Stromal cell of bone marrow (primary cell): ENCODE data around the gene DYRK1B.
"Not testable (repeated sequence)": the region's sequence is repeated elsewhere in the genome, so short reads cannot be mapped to it uniquely, and the experiment has no call there.

Experiments
- DNase-seq: peaks from one replicate; pipeline ENCODE4 v3.0.0-alpha.2; 2012; ENCODE audit warnings: low read depth

DYRK1B gene

DNA sequence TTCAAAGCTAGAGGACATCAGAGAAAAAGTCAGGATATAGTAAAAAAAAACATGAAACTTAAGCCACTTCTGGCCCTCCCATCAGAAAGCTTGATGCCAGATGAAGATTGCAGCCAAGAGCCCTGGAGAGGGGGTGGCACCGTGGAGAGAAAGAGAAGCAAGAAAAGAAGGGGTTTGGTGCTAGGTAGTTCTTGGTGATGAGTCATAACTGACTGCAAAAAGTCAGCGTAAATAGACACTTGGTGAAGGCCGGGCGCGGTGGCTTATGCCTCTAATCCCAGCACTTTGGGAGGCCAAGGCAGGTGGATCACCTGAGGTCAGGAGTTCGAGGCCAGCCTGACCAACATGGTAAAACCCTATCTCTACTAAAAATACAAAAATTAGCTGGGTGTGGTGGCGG, 25.3 kb downstream of the DYRK1B start:
- not testable (repeated sequence) for DNase-seq

DNA sequence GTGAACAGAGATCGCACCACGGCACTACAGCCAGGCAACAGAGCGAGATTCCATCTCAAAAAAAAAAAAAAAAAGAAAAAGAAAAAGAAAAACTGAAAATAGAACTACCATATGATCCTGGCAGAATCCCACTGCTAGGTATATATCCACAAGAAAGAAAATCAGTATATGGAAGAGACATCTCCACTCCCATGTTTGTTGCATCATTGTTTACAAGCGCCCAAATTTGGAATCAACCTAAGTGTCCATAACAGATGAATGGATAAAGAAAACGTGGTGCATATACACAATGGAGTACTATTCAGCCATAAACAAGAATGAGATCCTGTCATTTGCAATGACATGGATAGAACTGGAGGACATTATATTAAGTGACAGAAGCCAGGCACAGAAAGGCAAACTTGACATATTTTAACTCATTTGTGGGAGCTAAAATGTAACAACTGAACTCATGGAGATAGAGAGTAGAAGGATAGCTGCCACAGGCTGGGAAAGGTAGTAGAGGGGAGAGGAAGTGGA, 26.1 kb downstream of the DYRK1B start:
- DNase-seq: no peak

GRCh38 chr19:39805104-39805503, 28.9 kb downstream of the DYRK1B start:
- no peak for DNase-seq

- no peak for DNase-seq
Measured at GRCh38 chr19:39802958-39803357, 31.0 kb downstream of the DYRK1B start.

DNA sequence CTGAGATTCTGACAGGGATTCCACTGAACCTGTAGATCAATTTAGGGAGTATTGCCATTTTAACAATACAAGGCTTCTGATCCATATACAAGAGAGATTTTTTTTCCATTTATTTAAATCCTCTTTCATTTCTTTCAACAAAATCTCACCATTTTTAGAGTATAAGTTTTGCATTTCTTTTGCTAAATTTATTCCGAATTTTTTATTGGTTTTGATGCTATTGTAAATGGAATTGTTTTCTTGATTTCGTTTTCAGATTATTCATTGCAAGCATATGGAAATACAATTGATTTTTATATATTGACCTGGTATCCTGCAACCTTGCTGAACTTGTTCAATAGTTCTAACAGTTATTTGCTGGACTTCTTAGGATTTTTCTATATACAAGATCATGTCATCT, 36.9 kb downstream of the DYRK1B start:
- DNase-seq: no peak

- no peak for DNase-seq
Measured at GRCh38 chr19:39796000-39796498, 37.9 kb downstream of the DYRK1B start.

GRCh38 chr19:39795001-39795400, 39.0 kb downstream of the DYRK1B start:
- no peak for DNase-seq

GRCh38 chr19:39792999-39793546, 40.9 kb downstream of the DYRK1B start:
- peak; percentile 91 for DNase-seq

DNA sequence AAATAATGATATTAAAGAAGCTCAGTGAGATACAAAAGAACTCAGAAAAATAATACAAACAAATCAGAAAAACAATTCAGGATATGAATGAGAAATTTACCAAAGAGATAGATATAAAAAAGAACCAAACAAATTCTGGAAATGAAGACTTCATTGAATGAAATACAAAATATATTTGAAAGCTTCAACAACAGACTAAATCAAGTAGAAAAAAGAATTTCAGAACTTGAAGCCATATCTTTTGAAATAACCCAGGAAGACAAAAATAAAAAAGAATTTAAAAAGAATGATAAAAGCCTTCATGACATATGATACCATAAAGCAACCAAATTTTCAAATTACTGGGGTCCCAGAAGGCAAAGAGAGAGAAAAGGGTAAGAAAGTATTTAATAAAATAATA, 45.7 kb downstream of the DYRK1B start:
- no peak for DNase-seq

DNA sequence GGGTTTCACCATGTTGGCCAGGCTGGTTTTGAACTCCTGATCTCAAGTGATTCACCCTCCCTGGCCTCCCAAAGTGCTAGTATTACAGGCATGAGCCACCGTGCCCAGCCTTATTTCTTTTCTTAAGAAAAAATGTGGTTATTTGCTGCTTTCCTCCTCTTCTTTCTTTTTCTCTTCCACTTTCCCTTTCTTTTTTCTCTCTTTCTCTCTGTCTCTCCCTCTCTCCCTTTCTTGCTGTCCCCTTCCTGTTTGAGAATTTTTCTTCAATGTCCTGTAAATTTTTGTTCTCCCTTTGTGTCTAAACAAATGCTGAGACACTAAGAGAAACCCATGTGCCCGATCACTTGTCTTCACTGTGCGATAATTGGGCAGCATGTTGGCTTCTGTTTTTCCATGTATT, 53.1 kb downstream of the DYRK1B start:
- no peak for DNase-seq

DNA sequence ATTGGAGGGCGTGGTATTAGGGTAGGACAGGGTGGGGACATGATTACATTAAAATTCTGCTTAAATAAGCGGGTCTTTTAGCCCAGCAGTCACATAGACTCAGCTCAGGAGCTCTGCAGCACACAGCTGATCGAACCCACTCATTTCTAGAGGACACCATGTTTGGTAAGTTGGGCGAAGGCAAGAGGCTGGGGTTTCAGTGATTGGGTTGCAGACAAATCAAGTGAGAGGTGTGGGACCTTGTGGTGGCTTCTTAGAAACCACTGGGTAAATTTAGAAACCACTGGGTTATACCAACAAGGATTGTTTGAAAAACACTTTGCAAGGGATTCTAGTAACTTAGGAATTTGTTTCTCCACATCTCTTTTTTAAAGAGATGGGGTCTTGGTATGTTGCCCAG, 55.2 kb downstream of the DYRK1B start, which contains the start of gene LEUTX:
Gene LEUTX, plus strand, starts transcription at position 92 of the 400 bp plus-strand sequence. Its CDS starts 67 bp downstream, at position 159.
- no peak for DNase-seq
